ENCODE measurements around the gene IMPA2. TPM values are rescaled to one million over a fixed set of nuclear protein-coding genes. Genes with fewer than 3 reads are reported as not detected.
"Not testable (repeated sequence)": the region's sequence is repeated elsewhere in the genome, so short reads cannot be mapped to it uniquely, and the experiment has no call there.

Gene IMPA2
- total RNA-seq, 1 experiment from 2014 or later, result 88.6 TPM

GRCh38 chr18:12071066-12071465, 89.8 kb downstream of the IMPA2 start:
- not testable (repeated sequence) for DNase-seq (ENCODE audit: low spot score)

- no peak for DNase-seq (ENCODE audit: low spot score)
Observed at GRCh38 chr18:12072996-12073395, 91.7 kb downstream of the IMPA2 start.

DNA sequence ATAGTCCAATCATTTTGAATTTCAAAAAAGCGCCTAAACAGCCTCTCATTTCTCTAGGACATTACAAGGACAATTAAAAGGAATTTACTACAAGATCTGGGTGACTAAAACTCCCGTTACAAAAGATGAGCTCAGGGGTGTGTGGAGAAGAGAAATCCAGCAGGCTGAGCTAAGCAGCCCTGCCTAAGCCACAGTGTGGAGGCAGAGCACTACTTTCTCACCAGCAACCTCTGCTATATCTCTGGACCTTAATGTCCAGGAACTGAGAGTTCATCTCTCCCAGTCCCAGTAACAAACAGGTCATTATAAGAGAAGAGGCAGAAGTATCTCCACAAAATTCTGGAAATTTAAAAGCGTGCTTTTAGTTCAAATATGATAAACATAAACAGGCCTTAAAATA, 93.4 kb downstream of the IMPA2 start:
- DNase-seq (ENCODE audit: low spot score), result no peak

GRCh38 chr18:12076424-12077140, 95.3 kb downstream of the IMPA2 start:
- DNase-seq (ENCODE audit: low spot score), result peak; percentile 25

DNA sequence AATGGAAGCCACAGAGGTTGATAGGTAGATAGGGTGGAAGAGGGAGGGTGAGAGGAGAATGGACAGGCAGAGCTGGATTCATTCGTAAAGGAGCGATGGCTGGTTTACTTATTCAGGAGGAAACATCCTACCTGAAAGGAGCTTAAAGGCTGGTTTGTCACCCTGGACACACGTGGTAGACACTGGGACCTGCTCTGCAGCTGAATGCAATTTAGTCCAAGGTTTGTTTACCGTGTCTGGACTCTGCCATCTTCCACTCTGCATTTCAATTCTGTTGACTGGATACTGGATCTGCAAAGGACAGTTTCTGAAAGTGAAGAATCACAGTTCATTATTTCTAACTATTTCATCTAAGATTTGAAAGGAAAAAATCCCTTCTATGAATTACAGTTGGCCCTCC, 96.7 kb downstream of the IMPA2 start:
- DNase-seq (ENCODE audit: low spot score), result not testable (repeated sequence)

DNA sequence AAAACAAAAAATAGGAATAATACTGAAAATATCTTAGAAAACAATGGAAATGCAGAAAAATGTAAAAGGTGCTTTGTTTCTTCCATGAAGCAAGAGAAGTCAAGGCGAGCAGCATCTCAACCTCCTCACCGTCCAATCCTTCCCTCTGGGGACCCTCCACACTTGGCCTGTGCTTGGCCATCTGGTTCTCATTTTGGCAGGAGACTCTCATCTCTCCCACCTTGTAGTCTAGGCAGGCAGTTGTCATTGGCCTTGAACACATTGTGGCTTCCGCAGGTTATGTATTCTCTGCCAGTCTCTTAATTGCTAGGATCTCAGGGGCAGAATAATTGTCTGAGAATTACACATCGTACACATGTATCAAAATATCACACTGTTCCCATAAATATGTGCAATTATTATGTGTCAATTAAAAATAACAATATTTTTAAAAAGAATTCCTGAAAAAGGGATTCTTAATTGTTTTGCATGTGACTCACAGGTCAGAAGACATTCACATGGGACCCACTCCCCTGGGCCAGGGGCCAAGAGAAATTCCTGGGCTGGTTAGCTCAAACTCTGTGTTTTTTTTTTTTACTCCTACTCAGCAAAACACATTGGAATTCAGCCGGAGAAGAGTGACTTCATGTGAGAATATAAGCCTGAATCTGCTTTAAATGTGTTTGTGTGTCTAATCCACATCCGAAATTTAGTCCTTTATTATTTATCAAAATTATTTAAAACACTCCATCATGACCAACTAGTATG, 98.4 kb downstream of the IMPA2 start:
- DNase-seq (ENCODE audit: low spot score), result no peak

Small RNA genes lying within 50 kb of the gene (small RNA-seq; reads per million reads assigned to genes)
- gene AP001542.1, result not detected

Other genes with a start within 250 kb of the IMPA2 start
- gene CHMP1B, start 130.1 kb upstream of the IMPA2 start, total RNA-seq (2014; rRNA removed; shearing (Covaris generic)), result 47.1 and 51.8 TPM in 2 replicates
- 19.0 and 21.5 TPM in 2 replicates for gene MPPE1, start 73.2 kb upstream of the IMPA2 start, total RNA-seq (2014; rRNA removed; shearing (Covaris generic))
- gene ANKRD62, start 112.3 kb downstream of the IMPA2 start, total RNA-seq (2014; rRNA removed; shearing (Covaris generic)), result not detected in 2 replicates

All from HT-29 (cell line).